ENCODE results near the gene NR0B2.

The NR0B2 gene

GRCh38 chr1:26912147-26912490 lies 1.7 kb downstream of the NR0B2 start:
- Histone ChIP-seq H3K4me1 (ENCODE audit: control insufficient read depth, insufficient read depth, low read length) (no peaks in the 10 kb centered on the region), H3K36me3 (ENCODE audit: control insufficient read depth, insufficient read depth, low read length) (no peaks in the 10 kb centered on the region), H3K4me3 (ENCODE audit: low read length) (no peak overlapping the region), H3K27me3 (ENCODE audit: control insufficient read depth, insufficient read depth, low read length) (no peaks in the 10 kb centered on the region), H3K9me3 (ENCODE audit: control insufficient read depth, insufficient read depth, low read length) (no peaks in the 10 kb centered on the region), H3K27ac (ENCODE audit: low read length) (no peak overlapping the region)
- DNase-seq (ENCODE audit: low read depth, low spot score), result no peak
- WGBS (ENCODE audit: insufficient coverage, insufficient read length), result no CpG with 5 or more reads among the region's 2 CpGs

GRCh38 chr1:26911399-26912146 lies 2.2 kb downstream of the NR0B2 start:
- H3K9me3 ChIP-seq (ENCODE audit: control insufficient read depth, insufficient read depth, low read length), result no peaks in the 10 kb centered on the region
- no peak overlapping the region for H3K27ac ChIP-seq (ENCODE audit: low read length)
- no peaks in the 10 kb centered on the region for H3K27me3 ChIP-seq (ENCODE audit: control insufficient read depth, insufficient read depth, low read length)
- WGBS (ENCODE audit: insufficient coverage, insufficient read length), result no CpG with 5 or more reads among the region's 8 CpGs
- no peaks in the 10 kb centered on the region for H3K4me1 ChIP-seq (ENCODE audit: control insufficient read depth, insufficient read depth, low read length)
- H3K4me3 ChIP-seq (ENCODE audit: low read length), result no peak overlapping the region
- no peak for DNase-seq (ENCODE audit: low read depth, low spot score)
- no peaks in the 10 kb centered on the region for H3K36me3 ChIP-seq (ENCODE audit: control insufficient read depth, insufficient read depth, low read length)

DNA sequence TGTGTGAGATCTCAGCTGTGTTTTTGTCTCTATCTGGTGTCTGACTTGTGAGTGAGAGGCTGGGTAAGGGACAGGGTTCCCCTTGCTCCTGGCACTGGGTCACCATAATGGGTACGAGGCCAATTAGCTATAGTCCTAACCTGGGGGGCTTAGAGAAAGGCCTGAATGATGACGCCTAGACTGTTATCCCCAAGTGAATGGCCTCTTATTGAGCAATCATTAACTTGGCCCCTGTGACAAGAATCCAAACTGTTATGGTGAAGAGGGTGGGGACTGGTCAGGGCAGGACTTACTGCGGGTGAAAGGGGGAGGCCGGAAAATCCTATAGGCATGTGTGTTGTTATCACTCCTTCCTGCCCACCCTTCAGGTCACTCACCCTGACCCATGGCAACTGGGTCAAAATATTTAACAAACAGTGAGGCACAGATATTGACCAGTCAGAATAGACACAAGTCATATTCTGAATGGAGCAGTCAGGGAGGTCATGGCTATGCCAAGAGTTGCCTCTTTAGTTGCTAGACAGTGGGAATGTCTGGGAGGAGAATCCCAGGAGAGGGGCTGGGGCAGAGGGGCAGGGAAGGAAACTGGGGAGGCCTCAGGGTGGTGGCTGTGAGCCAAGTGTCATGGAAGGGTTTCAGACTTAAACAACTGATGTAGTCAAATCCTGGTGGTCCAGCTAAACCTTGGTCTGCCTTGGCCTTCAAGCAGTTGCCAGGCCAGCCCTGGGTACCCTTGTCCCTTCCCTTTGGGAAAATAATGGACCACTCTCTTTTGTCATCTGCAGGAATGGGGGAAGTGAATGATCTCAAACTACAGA lies 3.2 kb downstream of the NR0B2 start:
- WGBS (ENCODE audit: insufficient coverage, insufficient read length), result no CpG with 5 or more reads among the region's 4 CpGs
- no peaks in the 10 kb centered on the region for H3K27me3 ChIP-seq (ENCODE audit: control insufficient read depth, insufficient read depth, low read length)
- H3K4me1 ChIP-seq (ENCODE audit: control insufficient read depth, insufficient read depth, low read length), result no peaks in the 10 kb centered on the region
- no peak overlapping the region for H3K27ac ChIP-seq (ENCODE audit: low read length)
- no peaks in the 10 kb centered on the region for H3K36me3 ChIP-seq (ENCODE audit: control insufficient read depth, insufficient read depth, low read length)
- no peak overlapping the region for H3K4me3 ChIP-seq (ENCODE audit: low read length)
- no peak for DNase-seq (ENCODE audit: low read depth, low spot score)
- no peaks in the 10 kb centered on the region for H3K9me3 ChIP-seq (ENCODE audit: control insufficient read depth, insufficient read depth, low read length)

- Histone ChIP-seq H3K27ac (ENCODE audit: low read length) (no peak overlapping the region), H3K27me3 (ENCODE audit: control insufficient read depth, insufficient read depth, low read length) (no peaks in the 10 kb centered on the region), H3K4me1 (ENCODE audit: control insufficient read depth, insufficient read depth, low read length) (no peaks in the 10 kb centered on the region), H3K9me3 (ENCODE audit: control insufficient read depth, insufficient read depth, low read length) (no peaks in the 10 kb centered on the region), H3K36me3 (ENCODE audit: control insufficient read depth, insufficient read depth, low read length) (no peaks in the 10 kb centered on the region), H3K4me3 (ENCODE audit: low read length) (no peak overlapping the region)
- WGBS (ENCODE audit: insufficient coverage, insufficient read length), result no CpG with 5 or more reads among the region's 3 CpGs
- no peak for DNase-seq (ENCODE audit: low read depth, low spot score)
These were observed 3.8 kb downstream of the NR0B2 start for GRCh38 chr1:26909951-26910342.

DNA sequence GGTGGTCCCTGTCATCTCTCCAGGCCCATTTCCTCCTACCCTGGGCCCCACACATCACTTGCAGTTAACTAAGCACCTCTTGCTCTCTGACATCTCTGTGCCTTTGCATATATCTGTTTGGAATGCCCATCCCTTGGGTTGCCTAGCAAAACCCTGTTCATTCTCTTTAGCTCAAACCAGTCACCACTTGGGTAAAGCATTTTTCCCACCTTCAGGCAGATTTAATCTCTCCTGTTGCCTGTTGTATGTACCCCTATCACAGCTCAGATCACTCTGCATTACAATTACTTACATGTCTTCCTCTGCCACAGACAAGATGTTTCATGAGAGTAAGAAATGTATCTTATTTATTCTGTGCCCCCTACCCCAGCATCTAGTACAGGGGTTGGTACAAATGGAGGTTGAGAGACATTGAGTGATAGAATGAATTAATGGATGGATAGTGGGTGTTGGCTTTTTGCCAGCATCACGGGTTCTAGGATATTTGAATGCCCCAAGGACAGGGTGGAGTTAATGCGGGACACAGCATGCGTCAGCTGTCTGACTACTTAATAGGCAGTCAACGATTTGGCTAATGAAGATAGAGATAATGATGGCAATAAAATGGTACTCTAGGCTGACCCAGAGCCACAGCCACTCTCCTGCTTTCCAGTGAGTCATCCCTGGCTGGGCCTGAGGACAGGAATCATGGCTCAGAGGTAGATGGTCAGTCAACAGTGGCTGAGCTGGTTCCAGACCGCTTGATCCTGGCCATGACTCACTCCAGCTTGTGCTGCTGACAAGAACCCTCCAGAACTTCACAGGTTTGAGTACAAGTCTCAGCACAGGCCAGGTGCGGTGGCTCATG lies 6.5 kb downstream of the NR0B2 start:
- H3K36me3 ChIP-seq (ENCODE audit: control insufficient read depth, insufficient read depth, low read length), result no peaks in the 10 kb centered on the region
- DNase-seq (ENCODE audit: low read depth, low spot score), result no peak
- no peak overlapping the region for H3K4me3 ChIP-seq (ENCODE audit: low read length)
- no peaks in the 10 kb centered on the region for H3K4me1 ChIP-seq (ENCODE audit: control insufficient read depth, insufficient read depth, low read length)
- no peaks in the 10 kb centered on the region for H3K27me3 ChIP-seq (ENCODE audit: control insufficient read depth, insufficient read depth, low read length)
- no peak overlapping the region for H3K27ac ChIP-seq (ENCODE audit: low read length)
- no peaks in the 10 kb centered on the region for H3K9me3 ChIP-seq (ENCODE audit: control insufficient read depth, insufficient read depth, low read length)
- no CpG with 5 or more reads among the region's 6 CpGs for WGBS (ENCODE audit: insufficient coverage, insufficient read length)

DNA sequence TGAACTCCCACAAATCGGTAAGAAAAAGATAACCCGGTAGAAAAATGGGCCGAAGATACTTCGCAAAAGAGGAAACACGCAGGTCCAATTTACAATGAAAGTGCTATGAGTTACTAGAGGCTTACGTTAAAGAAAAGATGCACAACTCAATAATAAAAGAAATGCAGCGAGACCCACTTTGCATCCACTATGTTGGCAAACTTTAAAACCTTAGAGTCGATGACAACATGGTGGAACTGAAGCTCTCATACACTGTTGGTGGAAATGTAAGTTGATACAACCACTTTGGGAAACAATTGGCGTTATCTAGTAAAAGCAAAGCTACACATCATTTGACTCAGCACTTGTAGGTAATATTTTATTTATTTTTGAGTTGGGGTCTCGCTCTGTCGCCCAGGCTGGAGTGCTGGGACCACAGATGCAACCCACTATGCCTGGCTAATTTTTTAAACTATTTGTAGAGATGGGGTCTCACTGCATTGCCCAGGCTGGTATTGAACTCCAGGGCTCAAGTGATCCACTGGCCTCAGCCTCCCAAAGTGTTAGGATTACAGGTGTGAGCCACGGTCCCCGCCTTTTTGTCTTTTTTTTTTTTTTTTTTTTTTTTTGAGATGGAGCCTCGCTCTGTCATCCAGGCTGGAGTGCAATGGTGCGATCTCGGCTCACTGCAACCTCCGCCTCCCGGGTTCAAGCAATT lies 12.8 kb downstream of the NR0B2 start:
- no peak overlapping the region for H3K27ac ChIP-seq (ENCODE audit: low read length)
- peak overlapping the region; percentile 91; the same call in 1 of the 2 replicates for H3K4me3 ChIP-seq (ENCODE audit: low read length)
- WGBS (ENCODE audit: insufficient coverage, insufficient read length), result no CpG with 5 or more reads among the region's 18 CpGs

DNA sequence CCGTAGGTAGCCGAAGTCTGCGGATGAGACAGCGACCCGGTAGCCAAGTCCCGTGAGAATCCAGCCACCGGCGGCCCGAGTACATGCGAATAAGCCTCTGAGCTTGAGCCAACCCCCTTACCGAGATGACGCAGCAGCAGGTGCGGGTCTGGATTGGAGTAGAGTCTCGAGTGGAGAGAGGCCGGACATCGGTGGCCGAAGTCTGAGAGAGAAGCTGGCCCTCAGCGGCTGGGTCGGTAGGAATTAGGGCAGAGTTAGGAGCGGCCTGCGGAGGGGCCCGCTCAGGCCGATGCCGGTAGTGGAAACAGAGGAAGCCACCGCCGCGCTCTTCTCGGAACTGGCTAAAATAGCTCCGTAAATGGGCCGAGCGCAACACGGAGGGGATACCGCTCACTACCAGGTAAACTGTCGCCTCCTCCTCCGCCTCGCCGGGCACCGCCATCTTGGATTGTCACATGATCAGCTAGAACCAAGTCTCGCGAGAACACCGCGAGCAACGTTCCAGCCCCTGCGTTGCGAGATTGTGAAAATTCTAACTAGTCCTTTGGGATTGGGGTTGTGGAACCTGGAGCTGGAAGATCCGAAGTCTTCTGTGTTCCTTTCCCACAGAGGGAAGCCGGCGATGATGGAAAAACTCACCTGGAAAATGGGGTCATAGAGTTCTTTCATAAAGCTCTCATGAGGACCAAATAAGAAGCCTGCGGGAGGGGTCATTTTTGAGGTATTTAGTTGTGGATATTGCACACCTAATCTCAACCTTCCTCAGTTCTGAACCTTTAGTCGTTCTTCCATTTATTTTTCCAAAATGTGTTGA lies 13.6 kb downstream of the NR0B2 start, which contains the start of gene GPATCH3:
Gene GPATCH3, minus strand, starts transcription at position 467 of the 814 bp plus-strand sequence. Its CDS starts 25 bp downstream, at position 442.
- no CpG with 5 or more reads among the region's 50 CpGs for WGBS (ENCODE audit: insufficient coverage, insufficient read length)
- H3K27ac ChIP-seq (ENCODE audit: low read length), result no peak within 1 kb of the TSS
- DNase-seq (ENCODE audit: low read depth, low spot score), result peak; percentile 97
- peak within 1 kb of the TSS; percentile 91 for H3K4me3 ChIP-seq (ENCODE audit: low read length)
- no peaks in the 10 kb centered on the region for H3K4me1 ChIP-seq (ENCODE audit: control insufficient read depth, insufficient read depth, low read length)
- no peaks in the 10 kb centered on the region for H3K9me3 ChIP-seq (ENCODE audit: control insufficient read depth, insufficient read depth, low read length)
- no peaks in the 10 kb centered on the region for H3K27me3 ChIP-seq (ENCODE audit: control insufficient read depth, insufficient read depth, low read length)
- H3K36me3 ChIP-seq (ENCODE audit: control insufficient read depth, insufficient read depth, low read length), result 0 out of 2 replicates have a peak, but pooled peaks cover 6% of the 10 kb centered on the region

More for the DNA sequence above, 12.8 kb downstream of the NR0B2 start:
- H3K4me1 ChIP-seq (ENCODE audit: control insufficient read depth, insufficient read depth, low read length), result no peaks in the 10 kb centered on the region
- 0 out of 2 replicates have a peak, but pooled peaks cover 6% of the 10 kb centered on the region for H3K36me3 ChIP-seq (ENCODE audit: control insufficient read depth, insufficient read depth, low read length)
- no peaks in the 10 kb centered on the region for H3K27me3 ChIP-seq (ENCODE audit: control insufficient read depth, insufficient read depth, low read length)
- no peak for DNase-seq (ENCODE audit: low read depth, low spot score)
- H3K9me3 ChIP-seq (ENCODE audit: control insufficient read depth, insufficient read depth, low read length), result no peaks in the 10 kb centered on the region

DNA sequence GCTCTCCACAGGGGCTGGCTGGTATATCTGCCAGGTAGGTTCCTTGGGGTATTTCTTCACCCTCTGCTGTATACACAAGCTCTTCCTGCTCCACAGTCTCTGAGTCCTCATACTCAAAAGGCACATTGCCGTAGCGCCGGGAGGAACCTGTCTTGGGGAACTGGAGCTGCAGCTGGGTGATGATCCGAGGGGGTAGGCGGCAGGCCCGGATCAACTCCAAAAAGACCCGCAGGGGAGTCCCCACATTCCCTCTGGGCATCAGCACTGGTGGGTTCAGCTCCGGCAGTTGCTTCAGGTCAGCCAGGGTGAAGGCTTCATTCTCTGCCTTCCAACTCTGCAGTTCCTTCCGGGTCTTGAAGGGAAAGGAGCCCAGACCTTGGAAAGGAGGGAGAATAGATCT lies 16.4 kb downstream of the NR0B2 start:
- Histone ChIP-seq H3K4me1 (ENCODE audit: control insufficient read depth, insufficient read depth, low read length) (no peaks in the 10 kb centered on the region), H3K27ac (ENCODE audit: low read length) (no peak overlapping the region), H3K27me3 (ENCODE audit: control insufficient read depth, insufficient read depth, low read length) (no peaks in the 10 kb centered on the region), H3K36me3 (ENCODE audit: control insufficient read depth, insufficient read depth, low read length) (peaks cover 18% of the 10 kb centered on the region), H3K4me3 (ENCODE audit: low read length) (no peak overlapping the region), H3K9me3 (ENCODE audit: control insufficient read depth, insufficient read depth, low read length) (no peaks in the 10 kb centered on the region)
- no CpG with 5 or more reads among the region's 9 CpGs for WGBS (ENCODE audit: insufficient coverage, insufficient read length)
- DNase-seq (ENCODE audit: low read depth, low spot score), result no peak

- Histone ChIP-seq H3K4me1 (ENCODE audit: control insufficient read depth, insufficient read depth, low read length) (no peaks in the 10 kb centered on the region), H3K27me3 (ENCODE audit: control insufficient read depth, insufficient read depth, low read length) (no peaks in the 10 kb centered on the region), H3K27ac (ENCODE audit: low read length) (no peak overlapping the region), H3K9me3 (ENCODE audit: control insufficient read depth, insufficient read depth, low read length) (no peaks in the 10 kb centered on the region), H3K4me3 (ENCODE audit: low read length) (no peak overlapping the region), H3K36me3 (ENCODE audit: control insufficient read depth, insufficient read depth, low read length) (peaks cover 18% of the 10 kb centered on the region)
- DNase-seq (ENCODE audit: low read depth, low spot score), result no peak
- no CpG with 5 or more reads among the region's 13 CpGs for WGBS (ENCODE audit: insufficient coverage, insufficient read length)
These were observed 19.5 kb downstream of the NR0B2 start for GRCh38 chr1:26894263-26894662.
